ENCODE data around the gene IFFO2.

DNA sequence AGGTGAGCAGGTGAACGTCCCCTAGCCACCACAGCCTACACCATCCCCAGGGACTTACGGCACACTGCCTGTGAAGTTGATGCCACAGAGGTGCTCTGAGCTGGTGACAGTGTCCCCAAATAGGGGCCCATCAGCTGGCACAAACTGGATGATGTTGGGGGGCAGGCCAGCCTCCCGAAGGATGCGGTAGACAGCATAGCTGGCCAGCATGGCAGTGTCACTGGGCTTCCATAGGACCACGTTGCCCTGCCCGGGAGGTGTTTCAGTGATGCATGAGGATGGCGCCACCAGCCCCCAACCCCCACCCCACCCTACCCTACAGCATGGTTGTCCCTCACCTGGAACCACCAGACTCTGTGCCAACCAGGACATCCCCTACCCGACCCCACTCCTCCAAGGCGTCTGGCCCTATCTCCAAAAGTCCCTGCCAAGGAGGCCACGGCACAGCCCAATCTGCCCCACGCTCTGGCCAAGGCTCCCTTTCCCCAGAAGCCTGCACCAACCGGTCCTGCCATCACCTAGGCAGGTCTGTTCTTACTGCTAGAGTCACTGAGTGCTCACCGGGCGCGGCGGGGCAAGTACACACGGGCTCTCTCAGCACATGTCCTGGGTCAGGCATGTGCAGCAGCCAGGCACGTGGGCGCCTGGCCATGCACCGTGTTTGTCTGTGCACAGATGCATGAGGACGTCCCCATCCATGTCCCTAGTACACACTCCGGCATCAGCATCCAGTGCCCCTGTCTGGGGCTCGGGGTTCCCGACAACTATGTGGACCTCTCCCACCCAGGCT lies 74.6 kb downstream of the IFFO2 start:
- TF ChIP-seq, protein P1, sequence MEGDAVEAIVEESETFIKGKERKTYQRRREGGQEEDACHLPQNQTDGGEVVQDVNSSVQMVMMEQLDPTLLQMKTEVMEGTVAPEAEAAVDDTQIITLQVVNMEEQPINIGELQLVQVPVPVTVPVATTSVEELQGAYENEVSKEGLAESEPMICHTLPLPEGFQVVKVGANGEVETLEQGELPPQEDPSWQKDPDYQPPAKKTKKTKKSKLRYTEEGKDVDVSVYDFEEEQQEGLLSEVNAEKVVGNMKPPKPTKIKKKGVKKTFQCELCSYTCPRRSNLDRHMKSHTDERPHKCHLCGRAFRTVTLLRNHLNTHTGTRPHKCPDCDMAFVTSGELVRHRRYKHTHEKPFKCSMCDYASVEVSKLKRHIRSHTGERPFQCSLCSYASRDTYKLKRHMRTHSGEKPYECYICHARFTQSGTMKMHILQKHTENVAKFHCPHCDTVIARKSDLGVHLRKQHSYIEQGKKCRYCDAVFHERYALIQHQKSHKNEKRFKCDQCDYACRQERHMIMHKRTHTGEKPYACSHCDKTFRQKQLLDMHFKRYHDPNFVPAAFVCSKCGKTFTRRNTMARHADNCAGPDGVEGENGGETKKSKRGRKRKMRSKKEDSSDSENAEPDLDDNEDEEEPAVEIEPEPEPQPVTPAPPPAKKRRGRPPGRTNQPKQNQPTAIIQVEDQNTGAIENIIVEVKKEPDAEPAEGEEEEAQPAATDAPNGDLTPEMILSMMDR (IDR thresholded peaks at IDR 0.05): no peak
- TF ChIP-seq POLR2A (IDR thresholded peaks at IDR 0.05) (no peak), POLR2AphosphoS5 (IDR thresholded peaks at IDR 0.05) (no peak)

Measured in transverse colon (tissue), 4 donors.